NCI-H2029 (cell line): ENCODE measurements around the gene C12orf50.
A peak's percentile ranks its signal among the peaks of the same experiment; 100 is the strongest.
"Not testable (repeated sequence)": the region's sequence is repeated elsewhere in the genome, so short reads cannot be mapped to it uniquely, and the experiment has no call there.

Source experiments
- DNase-seq: peaks from one replicate; lab custom pipeline; 2025; lab: John Stamatoyannopoulos, UW

The C12orf50 gene

DNA sequence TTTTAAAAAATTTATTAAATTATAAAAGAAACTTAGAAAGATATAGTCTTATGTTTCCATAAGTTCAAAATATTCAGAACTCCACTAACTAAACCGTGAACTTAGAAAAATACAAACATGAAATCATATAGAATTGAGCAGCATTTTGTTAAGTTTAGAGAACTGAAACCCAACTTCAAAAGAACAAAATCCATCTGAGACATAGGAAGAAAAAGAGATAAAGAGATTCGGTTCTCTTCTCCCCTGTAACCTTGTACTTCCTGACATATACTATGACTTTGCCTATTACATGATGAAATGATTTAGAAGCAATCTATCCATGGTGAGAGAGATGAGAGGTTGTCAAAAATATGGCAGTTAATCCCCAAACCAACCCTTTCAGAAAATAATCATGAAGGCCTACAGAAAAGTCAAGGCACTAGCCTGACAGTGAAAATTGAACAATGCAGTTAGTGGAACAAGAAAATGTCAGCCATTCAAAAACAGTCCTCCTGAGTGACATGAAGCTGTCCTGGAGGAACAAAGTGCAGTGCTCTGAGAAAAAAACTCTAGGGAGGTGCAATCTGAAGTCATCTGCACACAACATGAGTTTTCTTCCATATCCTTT lies 44.0 kb downstream of the C12orf50 start:
- no peak for DNase-seq

- no peak for DNase-seq
Observed at GRCh38 chr12:87982208-87982607, 47.0 kb downstream of the C12orf50 start.

- DNase-seq: no peak
Observed at GRCh38 chr12:87981495-87981894, 47.7 kb downstream of the C12orf50 start.

GRCh38 chr12:87975879-87976278 lies 53.3 kb downstream of the C12orf50 start:
- DNase-seq: no peak

GRCh38 chr12:87967871-87968270 lies 61.3 kb downstream of the C12orf50 start:
- no peak for DNase-seq

GRCh38 chr12:87960566-87960965 lies 68.6 kb downstream of the C12orf50 start:
- DNase-seq: no peak

DNA sequence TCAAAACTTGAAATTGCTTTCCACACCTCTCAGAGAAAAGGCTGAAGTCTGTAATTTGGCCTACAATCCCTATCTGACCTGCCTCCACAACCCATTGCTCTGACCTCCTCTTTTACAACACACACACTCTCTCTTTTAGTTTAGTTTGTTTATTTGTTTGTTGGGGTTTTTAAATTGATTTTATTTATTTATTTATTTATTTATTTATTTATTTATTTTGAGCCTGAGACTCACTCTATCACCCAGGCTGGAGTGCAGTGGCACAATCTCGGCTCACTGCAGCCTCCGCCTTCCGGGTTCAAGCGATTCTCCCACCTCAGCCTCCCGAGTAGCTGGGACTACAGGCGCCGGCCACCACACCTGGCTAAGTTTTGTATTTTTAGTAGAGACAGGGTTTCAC lies 75.2 kb downstream of the C12orf50 start:
- not testable (repeated sequence) for DNase-seq

GRCh38 chr12:87953256-87953860 lies 75.8 kb downstream of the C12orf50 start:
- peak; percentile 57 for DNase-seq

- no peak for DNase-seq
Observed at GRCh38 chr12:87952850-87953249, 76.4 kb downstream of the C12orf50 start.

- DNase-seq: no peak
Observed at GRCh38 chr12:87952223-87952622, 77.0 kb downstream of the C12orf50 start.

GRCh38 chr12:87943762-87944161 lies 85.4 kb downstream of the C12orf50 start:
- DNase-seq: no peak

- no peak for DNase-seq
Observed at GRCh38 chr12:87943023-87943422, 86.2 kb downstream of the C12orf50 start.

GRCh38 chr12:87939182-87939581 lies 90.0 kb downstream of the C12orf50 start:
- DNase-seq: no peak

GRCh38 chr12:87935216-87935615 lies 94.0 kb downstream of the C12orf50 start:
- no peak for DNase-seq

DNA sequence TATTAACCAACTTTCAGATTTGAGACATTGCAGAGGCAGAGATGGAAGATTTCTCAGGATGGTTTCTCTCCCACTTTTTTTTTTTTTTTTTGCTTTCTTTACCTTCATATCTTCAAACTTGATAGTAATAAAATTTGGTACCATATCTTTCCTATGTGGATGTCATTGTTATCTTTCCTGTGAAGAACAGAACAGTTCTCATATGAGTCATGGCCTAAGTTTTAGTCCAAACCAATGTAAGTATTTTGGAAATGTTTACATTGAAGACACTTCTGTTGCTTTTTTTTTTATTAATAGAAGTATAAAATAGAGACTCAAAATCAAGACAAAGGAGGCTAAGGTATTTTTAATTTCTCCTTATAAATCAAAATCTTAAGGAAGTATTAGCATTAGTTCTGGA lies 95.2 kb downstream of the C12orf50 start:
- no peak for DNase-seq

- no peak for DNase-seq
Observed at GRCh38 chr12:87931812-87932211, 97.4 kb downstream of the C12orf50 start.

GRCh38 chr12:87930627-87931026 lies 98.6 kb downstream of the C12orf50 start:
- no peak for DNase-seq
